Activated CD8-positive, alpha-beta memory T cell treated with anti-CD3 and anti-CD28 coated beads for 36 hours (primary cell): ENCODE results near the gene OR52I1. TPM values are rescaled to one million over a fixed set of nuclear protein-coding genes. Genes with fewer than 3 reads are reported as not detected.

Source experiments
- CTCF ChIA-PET: fragments of 350-600 bp; sonication (Branson Sonifier 250); formaldehyde crosslinking; loops from one replicate; lab custom pipeline; 2021; ENCODE audit warnings: antibody characterized with exemption; lab: Charles Lee
- POLR2A ChIA-PET: fragments of 350-600 bp; sonication (Branson Sonifier 250); formaldehyde crosslinking; loops from one replicate; lab custom pipeline; 2021; ENCODE audit warnings: antibody characterized with exemption; lab: Charles Lee
- total RNA-seq, 2 experiments: library from RNA; stranded (reverse); gene quantifications; one replicate each; pipeline ENCODE4 v1.2.3, GENCODE V29; 2021

Gene OR52I1
- total RNA-seq, 2 experiments from 2014 or later: not detected

DNA sequence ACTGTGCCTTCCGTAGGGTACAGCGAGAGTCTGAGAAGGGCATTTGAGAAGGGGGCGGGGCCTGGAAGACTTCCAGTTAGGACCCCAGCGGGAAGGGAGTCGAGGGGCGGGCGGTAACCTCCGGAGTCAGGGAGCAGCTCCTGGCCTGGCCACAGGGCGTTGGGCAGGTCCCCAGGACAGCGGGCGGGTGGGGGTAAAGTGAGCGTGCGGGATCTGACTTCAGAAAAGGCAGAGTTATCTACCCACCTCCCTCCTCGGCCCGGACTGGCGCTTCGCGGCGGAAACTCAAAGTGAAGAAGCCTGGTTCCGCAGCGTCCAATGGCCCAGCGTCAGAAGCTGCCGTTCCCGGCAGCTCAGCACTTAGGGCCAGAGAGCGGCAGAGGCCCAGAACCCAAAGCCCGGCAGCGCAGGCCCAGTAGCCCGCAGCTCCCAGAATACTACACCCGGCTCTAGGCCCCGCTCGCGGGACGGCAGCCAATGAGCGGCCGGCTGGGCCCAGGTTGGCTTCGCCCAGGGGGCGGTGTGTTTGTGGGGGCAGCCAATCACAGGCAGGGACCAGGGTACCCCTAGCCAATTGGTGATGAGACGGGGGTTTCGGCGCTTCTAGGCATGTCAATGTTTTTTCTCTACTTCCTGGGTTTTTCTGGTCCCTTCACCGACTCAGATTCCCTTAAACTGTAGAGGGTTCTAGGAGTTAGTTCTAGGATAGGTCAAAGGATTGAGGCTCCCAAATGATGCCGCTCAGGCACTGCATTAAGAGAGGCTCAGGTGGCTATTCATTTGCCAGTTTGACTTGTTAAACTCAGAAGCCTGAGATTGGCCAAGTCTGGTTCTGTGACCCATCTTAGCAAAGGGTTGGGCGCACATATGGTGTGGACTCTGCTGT lies 14.2 kb downstream of the OR52I1 start, which contains the start of gene TRIM68:
Gene TRIM68 (minus strand): TSS at position 451 of the 886 bp plus-strand sequence. CDS start 2,727 bp downstream, outside the sequence.
- ChIA-PET POLR2A (no interaction called here), CTCF (no interaction called here)

DNA sequence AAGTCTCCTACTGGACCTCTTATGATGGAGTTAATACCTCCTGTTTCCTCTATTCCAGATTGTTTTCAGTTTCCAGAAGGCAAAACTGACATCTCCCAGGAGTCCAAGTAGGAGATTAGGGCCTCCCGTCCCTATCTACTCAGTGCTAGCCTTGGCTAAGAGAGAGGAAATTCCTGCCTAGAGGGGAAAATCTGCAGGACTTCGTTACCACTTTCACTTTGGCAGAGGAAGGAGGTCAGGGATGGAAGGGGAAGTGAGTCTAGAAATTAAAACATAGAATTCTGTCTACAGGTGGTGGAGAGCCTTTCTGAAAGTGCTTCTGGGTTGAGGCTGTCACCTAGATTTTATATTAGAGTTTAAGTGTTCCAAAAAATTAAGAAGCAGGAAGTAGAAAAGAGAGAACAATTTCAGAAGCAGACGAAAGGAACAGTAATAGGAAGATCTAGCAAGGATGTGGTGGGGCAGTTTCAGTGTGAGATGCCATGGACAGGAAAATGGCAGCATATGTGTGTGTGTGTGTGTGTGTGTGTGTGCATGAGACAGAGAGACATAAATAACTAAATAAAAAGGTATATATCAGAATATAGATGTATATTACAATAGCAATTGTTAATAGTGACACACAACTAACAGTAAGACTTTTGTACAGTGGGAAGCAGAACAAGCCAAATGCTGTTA lies 16.6 kb downstream of the OR52I1 start:
- POLR2A ChIA-PET: no interaction called here
- CTCF ChIA-PET: no interaction called here

GRCh38 chr11:4611986-4612385 lies 18.1 kb downstream of the OR52I1 start:
- ChIA-PET POLR2A (no interaction called here), CTCF (no interaction called here)

DNA sequence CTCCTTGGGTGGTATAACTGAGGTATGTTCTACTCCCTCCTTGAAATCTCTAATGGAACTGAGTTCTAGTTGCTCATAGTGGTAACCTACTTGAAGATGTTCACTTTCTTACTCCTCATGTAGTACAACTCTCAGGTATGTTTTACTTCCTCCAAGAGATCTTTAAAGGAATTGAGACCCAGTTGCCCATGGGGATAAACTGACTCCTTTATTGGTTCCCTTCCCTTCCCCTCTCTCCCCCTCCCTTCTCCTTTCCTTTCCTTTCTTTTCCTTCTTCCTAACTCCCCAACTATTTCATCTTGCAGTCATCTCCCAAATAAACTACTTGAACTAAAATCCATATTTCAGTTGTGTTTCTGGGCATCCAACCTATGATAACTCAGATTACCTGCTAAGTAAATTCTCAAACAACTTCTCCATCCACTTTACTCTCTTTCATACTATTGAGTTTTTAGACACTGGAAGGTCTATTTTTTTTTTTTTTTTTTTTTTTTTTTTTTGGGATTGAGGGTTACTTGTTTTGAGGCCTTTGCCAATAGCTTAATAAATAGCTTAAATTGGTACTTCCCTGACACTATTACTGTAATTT lies 22.1 kb downstream of the OR52I1 start:
- ChIA-PET CTCF (interaction anchor here (0.6 to 0.7 kb wide), 2 partner anchors 14 to 20 kb away, joined by 3 to 5 read pairs; no protein-coding TSS in a partner anchor), POLR2A (no interaction called here)

GRCh38 chr11:4619514-4619913 lies 25.7 kb downstream of the OR52I1 start:
- POLR2A ChIA-PET: no interaction called here

DNA sequence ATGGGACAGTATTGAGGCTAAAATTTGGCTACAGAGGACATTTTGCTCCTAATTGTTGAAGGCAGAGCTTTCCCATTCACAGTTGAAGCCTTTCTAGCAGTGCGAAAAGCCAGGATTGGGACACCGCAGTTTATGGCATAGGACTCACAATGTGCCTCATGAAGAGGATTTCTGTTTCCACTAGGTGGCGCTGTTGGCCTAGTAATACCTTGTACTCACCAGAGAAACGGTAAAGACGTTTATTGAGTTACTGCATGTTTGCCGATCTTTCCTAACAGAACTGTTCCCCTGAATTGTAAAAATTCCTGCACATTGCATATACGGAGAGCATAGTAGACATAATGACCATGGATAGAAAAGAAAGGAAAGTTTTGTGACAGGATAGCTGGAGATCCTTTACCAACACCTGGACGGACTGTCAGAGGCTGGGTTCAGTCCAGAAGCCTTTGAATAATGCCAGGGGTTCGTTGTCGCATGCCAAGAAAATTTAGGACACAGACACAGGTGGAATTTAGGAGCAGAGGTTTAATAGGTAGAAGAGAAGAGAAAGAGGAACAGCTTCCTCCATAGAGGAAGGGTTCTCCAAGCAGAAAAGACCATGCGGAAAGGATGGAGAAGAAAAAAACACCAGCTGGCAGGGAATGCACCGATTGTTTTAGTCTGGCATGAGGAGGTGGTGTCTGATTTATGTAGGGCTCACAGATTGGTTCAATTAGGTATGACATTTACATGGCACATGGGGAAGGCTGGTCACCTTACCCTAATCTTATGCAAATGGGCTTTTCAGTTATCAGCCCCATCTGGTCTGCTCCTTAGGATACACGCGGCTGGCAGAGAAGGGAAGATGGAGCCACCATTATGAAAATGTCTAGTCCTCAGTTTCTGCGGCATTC lies 32.6 kb downstream of the OR52I1 start:
- POLR2A ChIA-PET: no interaction called here
- CTCF ChIA-PET: interaction anchor here (0.8 to 3.0 kb wide), 2 partner anchors 11 to 15 kb away, joined by 3 to 13 read pairs; partner anchors contain the start of gene OR51D1

More at GRCh38 chr11:4619514-4619913, 25.7 kb downstream of the OR52I1 start:
- CTCF ChIA-PET: no interaction called here

DNA sequence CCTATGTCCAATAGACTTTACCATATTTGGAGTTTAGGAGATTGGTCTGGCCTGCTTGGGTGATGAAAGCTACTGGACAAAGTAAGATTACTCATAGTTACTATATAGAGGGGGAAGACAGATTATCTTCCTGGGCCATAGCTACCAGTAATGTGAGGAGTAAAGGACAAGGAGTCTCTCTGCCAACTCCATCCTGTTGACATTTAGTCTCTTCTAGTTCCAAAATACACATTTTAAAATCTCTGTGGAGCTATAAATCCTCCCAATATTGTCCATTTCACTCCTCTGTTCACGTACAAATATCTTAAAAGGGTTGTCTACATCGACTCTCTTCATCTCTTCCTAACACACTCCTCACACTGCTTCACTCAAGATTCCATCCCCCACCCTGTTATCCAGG lies 42.3 kb downstream of the OR52I1 start:
- POLR2A ChIA-PET: no interaction called here
- CTCF ChIA-PET: interaction anchor here (1.0 to 2.9 kb wide), 9 partner anchors 9 to 449 kb away, joined by 3 to 13 read pairs (median 4); no protein-coding TSS in a partner anchor

GRCh38 chr11:4636962-4637661 lies 43.3 kb downstream of the OR52I1 start, which contains the start of gene OR51D1:
OR51D1 (plus strand) TSS chr11:4637477; CDS start chr11:4639791, 2,314 bp downstream.
- CTCF ChIA-PET: interaction anchor here (0.6 to 2.9 kb wide), 12 partner anchors 8 to 1171 kb away, joined by 3 to 13 read pairs (median 4); no protein-coding TSS in a partner anchor
- POLR2A ChIA-PET: no interaction called here

DNA sequence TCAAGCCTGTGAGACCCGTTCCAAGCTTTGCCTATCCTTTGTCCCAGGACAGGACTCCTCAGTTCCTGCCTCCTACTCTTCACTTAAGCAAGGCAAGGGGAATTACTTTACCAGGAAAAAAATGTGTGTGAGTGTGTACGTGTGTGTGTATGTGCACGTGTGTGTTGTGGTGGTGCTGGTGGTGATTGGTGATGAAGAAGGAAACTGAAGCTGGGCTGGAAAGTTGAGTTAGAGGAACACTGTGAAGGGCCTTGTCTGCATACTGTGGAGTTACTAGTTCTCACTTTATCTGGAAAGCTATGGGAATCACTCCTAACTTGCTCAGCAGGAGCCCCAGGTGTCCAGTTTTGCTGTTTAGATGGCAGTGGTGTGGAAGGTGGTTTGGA lies 43.8 kb downstream of the OR52I1 start:
- ChIA-PET CTCF (interaction anchor here (0.6 to 2.9 kb wide), 4 partner anchors 11 to 450 kb away, joined by 3 to 13 read pairs (median 6); no protein-coding TSS in a partner anchor), POLR2A (no interaction called here)

DNA sequence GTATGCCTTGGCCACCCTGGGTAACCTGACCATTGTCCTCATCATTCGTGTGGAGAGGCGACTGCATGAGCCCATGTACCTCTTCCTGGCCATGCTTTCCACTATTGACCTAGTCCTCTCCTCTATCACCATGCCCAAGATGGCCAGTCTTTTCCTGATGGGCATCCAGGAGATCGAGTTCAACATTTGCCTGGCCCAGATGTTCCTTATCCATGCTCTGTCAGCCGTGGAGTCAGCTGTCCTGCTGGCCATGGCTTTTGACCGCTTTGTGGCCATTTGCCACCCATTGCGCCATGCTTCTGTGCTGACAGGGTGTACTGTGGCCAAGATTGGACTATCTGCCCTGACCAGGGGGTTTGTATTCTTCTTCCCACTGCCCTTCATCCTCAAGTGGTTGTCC lies 46.1 kb downstream of the OR52I1 start:
- CTCF ChIA-PET: no interaction called here
- POLR2A ChIA-PET: no interaction called here

DNA sequence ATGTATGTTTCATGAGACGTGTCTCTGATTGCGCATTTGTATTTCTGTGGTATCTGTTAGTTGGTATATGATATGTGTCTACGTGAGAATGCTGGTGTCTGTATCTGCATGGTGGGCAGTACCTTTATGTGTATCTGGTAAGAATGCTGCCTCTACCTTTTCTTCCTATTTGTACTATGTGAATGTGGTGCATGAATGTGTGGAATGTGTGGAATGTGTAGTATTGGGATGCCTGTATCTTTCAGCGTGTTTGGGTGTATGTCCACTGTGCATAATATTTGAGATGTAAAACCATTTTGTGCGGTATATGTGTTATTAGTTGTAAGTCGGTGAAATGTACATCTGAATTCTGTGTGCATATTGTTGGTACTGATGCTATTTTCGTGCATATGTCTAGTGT lies 47.7 kb downstream of the OR52I1 start:
- ChIA-PET CTCF (interaction anchor here (1.0 kb wide), 1 partner anchor 15 kb away, joined by 3 read pairs; no protein-coding TSS in a partner anchor), POLR2A (no interaction called here)

- CTCF ChIA-PET: no interaction called here
- POLR2A ChIA-PET: no interaction called here
Measured at GRCh38 chr11:4642043-4642442, 48.2 kb downstream of the OR52I1 start.

GRCh38 chr11:4643076-4643475 lies 49.2 kb downstream of the OR52I1 start:
- ChIA-PET POLR2A (no interaction called here), CTCF (no interaction called here)

- ChIA-PET POLR2A (no interaction called here), CTCF (no interaction called here)
Measured at GRCh38 chr11:4643682-4644081, 49.8 kb downstream of the OR52I1 start, which contains the start of gene OR51E1. OR51E1 (plus strand) TSS chr11:4643982; CDS start chr11:4652527, 8,545 bp downstream.

DNA sequence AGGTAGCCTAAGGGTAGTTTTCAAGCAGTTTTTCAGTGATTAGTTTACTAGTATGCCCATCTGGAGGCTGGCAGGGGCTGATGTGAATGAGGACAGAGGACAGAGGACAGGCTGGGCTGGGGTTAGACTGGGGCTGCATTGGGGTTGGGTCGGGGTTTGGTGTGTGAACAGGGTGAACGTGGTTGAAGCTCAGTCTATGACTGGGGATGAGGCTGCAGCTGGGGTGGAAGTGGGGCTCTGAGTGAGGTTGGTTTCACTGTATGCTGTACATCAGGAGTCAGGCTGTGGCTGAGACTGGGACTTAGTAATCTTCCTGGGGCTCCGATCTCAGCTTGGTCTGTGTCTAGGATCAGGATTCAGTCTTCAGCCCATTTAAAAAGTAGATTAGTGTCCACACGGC lies 50.4 kb downstream of the OR52I1 start:
- ChIA-PET POLR2A (no interaction called here), CTCF (no interaction called here)
